GM19395 (cell line): ENCODE measurements around the gene DGKZ.

ENCODE experiments used
- ATAC-seq: cut with Tn5 transposase; IDR thresholded peaks from one replicate; pipeline ENCODE4 v1.9.1; 2021; ENCODE audit warnings: mild to moderate bottlenecking, moderate library complexity; ENCODE audit not compliant: unreplicated experiment

Gene DGKZ

GRCh38 chr11:46343520-46343919 lies 3.7 kb upstream of the DGKZ start:
- ATAC-seq = no peak

- ATAC-seq = no peak
Measured at GRCh38 chr11:46345131-46345597, 2.1 kb upstream of the DGKZ start.

GRCh38 chr11:46345881-46346484 lies 1.3 kb upstream of the DGKZ start:
- ATAC-seq = no peak

- ATAC-seq = peak; percentile 1
Measured at GRCh38 chr11:46347637-46348311, 511 bp downstream of the DGKZ start.

GRCh38 chr11:46348566-46349401 lies 1.5 kb downstream of the DGKZ start:
- peak; percentile 27 for ATAC-seq

GRCh38 chr11:46350695-46351094 lies 3.4 kb downstream of the DGKZ start:
- no peak for ATAC-seq

GRCh38 chr11:46351148-46351547 lies 3.9 kb downstream of the DGKZ start:
- no peak for ATAC-seq

GRCh38 chr11:46351606-46352005 lies 4.3 kb downstream of the DGKZ start:
- no peak for ATAC-seq

- ATAC-seq = no peak
Measured at GRCh38 chr11:46352063-46352841, 5.0 kb downstream of the DGKZ start.

GRCh38 chr11:46353698-46354097 lies 6.4 kb downstream of the DGKZ start:
- no peak for ATAC-seq

- no peak for ATAC-seq
Measured at GRCh38 chr11:46356924-46357482, 9.7 kb downstream of the DGKZ start.

- ATAC-seq = no peak
Measured at GRCh38 chr11:46357483-46357936, 10.2 kb downstream of the DGKZ start.

GRCh38 chr11:46359953-46360352 lies 12.7 kb downstream of the DGKZ start:
- ATAC-seq = no peak

GRCh38 chr11:46360878-46361277 lies 13.6 kb downstream of the DGKZ start:
- ATAC-seq = peak; percentile 24

GRCh38 chr11:46361283-46362155 lies 14.3 kb downstream of the DGKZ start:
- peak; percentile 94 for ATAC-seq

GRCh38 chr11:46362156-46363030 lies 15.1 kb downstream of the DGKZ start:
- no peak for ATAC-seq

GRCh38 chr11:46363031-46363407 lies 15.8 kb downstream of the DGKZ start:
- no peak for ATAC-seq

- no peak for ATAC-seq
Measured at GRCh38 chr11:46363455-46364005, 16.3 kb downstream of the DGKZ start.
